Astrocyte (in vitro differentiated cells and primary cell): ENCODE data around the gene ILF3. TPM values are rescaled to one million over a fixed set of nuclear protein-coding genes. Genes with fewer than 3 reads are reported as not detected.

Experiments used
- DNase-seq: peaks from one replicate; pipeline ENCODE4 v3.0.0-alpha.2; 2010; ENCODE audit warnings: low read depth
- FAIRE-seq: peaks from 2 replicates; lab custom pipeline; 2011; peaks lifted over from hg19 to GRCh38; lab: Jason Lieb, UNC
- H2AFZ ChIP-seq: 2 replicates; pipeline ENCODE4 v1.6.0; 2012; ENCODE audit warnings: low read depth, low read length, inconsistent platforms
- H3K27ac ChIP-seq: 2 replicates; pipeline ENCODE4 v1.5.1; 2011; ENCODE audit warnings: low read depth, low read length, inconsistent platforms
- H3K27me3 ChIP-seq: 2 replicates; pipeline ENCODE4 v1.6.0; 2011; ENCODE audit warnings: low read length, inconsistent platforms; ENCODE audit not compliant: insufficient read depth
- H3K36me3 ChIP-seq: 2 replicates; pipeline ENCODE4 v1.5.1; 2011; ENCODE audit warnings: low read length, inconsistent platforms; ENCODE audit not compliant: insufficient read depth
- H3K4me1 ChIP-seq: 2 replicates; pipeline ENCODE4 v1.5.1; 2011; ENCODE audit warnings: low read length, inconsistent platforms; ENCODE audit not compliant: insufficient read depth
- H3K4me2 ChIP-seq: 2 replicates; pipeline ENCODE4 v1.6.0; 2012; ENCODE audit warnings: low read length, inconsistent platforms
- H3K4me3 ChIP-seq: 2 replicates; pipeline ENCODE4 v1.5.1; 2011; ENCODE audit warnings: low read depth, mild to moderate bottlenecking, low read length, inconsistent platforms; ENCODE audit not compliant: insufficient read depth
- H3K79me2 ChIP-seq: 2 replicates; pipeline ENCODE4 v1.6.0; 2012; ENCODE audit warnings: mild to moderate bottlenecking, low read length, inconsistent platforms; ENCODE audit not compliant: insufficient read depth
- H3K9ac ChIP-seq: 2 replicates; pipeline ENCODE4 v1.6.0; 2012; ENCODE audit warnings: mild to moderate bottlenecking, low read length, inconsistent platforms
- H3K9me3 ChIP-seq: 2 replicates; pipeline ENCODE4 v1.5.1; 2012; ENCODE audit warnings: low read depth, mild to moderate bottlenecking, low read length, inconsistent platforms; ENCODE audit not compliant: insufficient read depth
- H4K20me1 ChIP-seq: 2 replicates; pipeline ENCODE4 v1.6.0; 2012; ENCODE audit warnings: low read length, inconsistent platforms; ENCODE audit not compliant: insufficient read depth
- H3K27ac Mint-ChIP-seq: one replicate; pipeline ENCODE4 v1.8.0; 2021; ENCODE audit warnings: mild to moderate bottlenecking, mixed read lengths; ENCODE audit not compliant: unreplicated experiment
- H3K27me3 Mint-ChIP-seq: one replicate; pipeline ENCODE4 v1.8.0; 2021; ENCODE audit warnings: low read depth, mixed read lengths; ENCODE audit not compliant: unreplicated experiment
- H3K36me3 Mint-ChIP-seq: one replicate; pipeline ENCODE4 v1.8.0; 2021; ENCODE audit warnings: low read depth, mixed read lengths; ENCODE audit not compliant: unreplicated experiment
- H3K4me1 Mint-ChIP-seq: one replicate; pipeline ENCODE4 v1.8.0; 2021; ENCODE audit warnings: low read depth, mixed read lengths; ENCODE audit not compliant: unreplicated experiment
- H3K4me3 Mint-ChIP-seq: one replicate; pipeline ENCODE4 v1.8.0; 2021; ENCODE audit warnings: mild to moderate bottlenecking, moderate library complexity, mixed read lengths; ENCODE audit not compliant: unreplicated experiment
- H3K9me3 Mint-ChIP-seq: one replicate; pipeline ENCODE4 v1.8.0; 2021; ENCODE audit warnings: mild to moderate bottlenecking, mixed read lengths; ENCODE audit not compliant: unreplicated experiment
- EZH2 ChIP-seq: IDR thresholded peaks from 2 replicates; pipeline ENCODE4 v1.6.1; 2012; ENCODE audit warnings: mild to moderate bottlenecking, low read length, inconsistent platforms; ENCODE audit not compliant: insufficient read depth
- total RNA-seq: library from RNA; stranded (reverse); gene quantifications from 2 replicates; pipeline ENCODE4 v1.2.1, GENCODE V29; 2021
- TF ChIP-seq, protein P1 (sequence below): IDR thresholded peaks from 2 replicates; pipeline ENCODE4 v1.5.1; 2011; ENCODE audit warnings: low read depth, mild to moderate bottlenecking, inconsistent platforms, low read length, moderate library complexity; ENCODE audit not compliant: insufficient read depth

The ILF3 gene
- total RNA-seq, 1 donor from 2014 or later, result 244 TPM

DNA sequence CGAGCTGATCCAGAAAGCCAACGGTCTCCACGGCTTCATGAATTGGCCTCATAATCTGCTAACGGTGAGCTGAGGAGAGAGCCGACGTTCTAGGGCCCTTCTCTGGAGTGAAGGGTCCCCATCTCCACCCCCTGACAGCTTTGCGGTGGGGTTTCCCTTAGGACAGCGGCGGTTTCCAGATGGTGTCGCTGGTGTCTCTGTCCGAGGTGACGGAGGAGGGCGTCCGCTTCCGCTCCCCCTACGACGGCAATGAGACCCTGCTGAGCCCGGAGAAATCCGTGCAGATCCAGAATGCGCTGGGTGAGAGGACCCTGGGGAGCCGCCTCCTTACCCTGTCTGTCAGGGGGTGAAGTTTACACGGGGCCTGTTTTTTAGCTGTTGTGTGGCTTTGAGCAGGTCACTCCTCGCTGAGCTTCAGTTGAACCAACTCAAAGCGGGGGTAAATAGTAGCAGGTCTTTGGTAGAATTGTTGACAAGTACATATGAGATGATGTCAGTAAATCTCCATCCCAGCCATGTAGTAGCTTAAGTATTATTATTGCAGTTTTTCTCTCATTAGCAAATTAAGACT, 47.9 kb downstream of the ILF3 start:
- peaks cover 4% of the 10 kb centered on the region for H3K4me1 ChIP-seq
- H3K27ac ChIP-seq, result peak overlapping the region; percentile 58
- TF ChIP-seq, protein P1, sequence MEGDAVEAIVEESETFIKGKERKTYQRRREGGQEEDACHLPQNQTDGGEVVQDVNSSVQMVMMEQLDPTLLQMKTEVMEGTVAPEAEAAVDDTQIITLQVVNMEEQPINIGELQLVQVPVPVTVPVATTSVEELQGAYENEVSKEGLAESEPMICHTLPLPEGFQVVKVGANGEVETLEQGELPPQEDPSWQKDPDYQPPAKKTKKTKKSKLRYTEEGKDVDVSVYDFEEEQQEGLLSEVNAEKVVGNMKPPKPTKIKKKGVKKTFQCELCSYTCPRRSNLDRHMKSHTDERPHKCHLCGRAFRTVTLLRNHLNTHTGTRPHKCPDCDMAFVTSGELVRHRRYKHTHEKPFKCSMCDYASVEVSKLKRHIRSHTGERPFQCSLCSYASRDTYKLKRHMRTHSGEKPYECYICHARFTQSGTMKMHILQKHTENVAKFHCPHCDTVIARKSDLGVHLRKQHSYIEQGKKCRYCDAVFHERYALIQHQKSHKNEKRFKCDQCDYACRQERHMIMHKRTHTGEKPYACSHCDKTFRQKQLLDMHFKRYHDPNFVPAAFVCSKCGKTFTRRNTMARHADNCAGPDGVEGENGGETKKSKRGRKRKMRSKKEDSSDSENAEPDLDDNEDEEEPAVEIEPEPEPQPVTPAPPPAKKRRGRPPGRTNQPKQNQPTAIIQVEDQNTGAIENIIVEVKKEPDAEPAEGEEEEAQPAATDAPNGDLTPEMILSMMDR, result no peak
- no peak for TF ChIP-seq EZH2
- H3K9me3 Mint-ChIP-seq, result no peaks in the 10 kb centered on the region
- peak overlapping the region; percentile 89 for H3K4me3 ChIP-seq
- peak overlapping the region; percentile 89 for H3K4me3 Mint-ChIP-seq
- no peaks in the 10 kb centered on the region for H3K36me3 Mint-ChIP-seq
- no peaks in the 10 kb centered on the region for H3K36me3 ChIP-seq
- peak overlapping the region; percentile 98 for H2AFZ ChIP-seq
- H3K9ac ChIP-seq, result peak overlapping the region; percentile 85
- no peaks in the 10 kb centered on the region for H3K27me3 ChIP-seq
- FAIRE-seq, result no peak
- no peaks in the 10 kb centered on the region for H4K20me1 ChIP-seq
- peaks cover 4% of the 10 kb centered on the region for H3K27me3 Mint-ChIP-seq
- peak overlapping the region; percentile 95 for H3K4me2 ChIP-seq
- DNase-seq, result no peak
- no peaks in the 10 kb centered on the region for H3K4me1 Mint-ChIP-seq
- peaks cover 4% of the 10 kb centered on the region for H3K79me2 ChIP-seq
- H3K27ac Mint-ChIP-seq, result no peak overlapping the region
- H3K9me3 ChIP-seq, result no peaks in the 10 kb centered on the region

DNA sequence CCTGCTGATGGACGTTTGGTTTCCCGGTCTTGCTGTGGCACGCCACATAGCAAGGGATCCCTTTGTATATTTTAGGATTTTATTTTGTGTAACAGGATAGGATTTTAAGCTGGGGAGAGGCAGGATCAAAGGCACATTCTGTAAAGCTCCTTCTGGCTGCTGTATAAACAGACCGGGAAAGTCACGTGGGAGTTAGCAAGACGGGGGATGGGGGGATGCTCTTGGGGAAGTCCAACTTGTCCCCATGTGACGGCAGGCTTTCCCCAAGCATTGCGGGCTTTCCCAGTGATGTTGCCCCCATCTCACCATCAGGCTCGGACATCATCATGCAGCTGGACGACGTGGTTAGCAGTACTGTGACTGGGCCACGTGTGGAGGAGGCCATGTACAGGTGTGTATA, 52.8 kb downstream of the ILF3 start:
- TF ChIP-seq, protein P1, result no peak
- TF ChIP-seq EZH2, result no peak
- H4K20me1 ChIP-seq, result no peaks in the 10 kb centered on the region
- H2AFZ ChIP-seq, result no peak overlapping the region
- H3K27ac Mint-ChIP-seq, result no peak overlapping the region
- FAIRE-seq (no peak), DNase-seq (no peak)
- H3K4me2 ChIP-seq, result no peak overlapping the region
- H3K4me3 Mint-ChIP-seq, result no peak overlapping the region
- no peak overlapping the region for H3K27ac ChIP-seq
- no peaks in the 10 kb centered on the region for H3K4me1 Mint-ChIP-seq
- H3K9me3 ChIP-seq, result no peaks in the 10 kb centered on the region
- no peak overlapping the region for H3K9ac ChIP-seq
- H3K27me3 ChIP-seq, result no peaks in the 10 kb centered on the region
- peaks cover 3% of the 10 kb centered on the region for H3K36me3 ChIP-seq
- H3K4me1 ChIP-seq, result peaks cover 3% of the 10 kb centered on the region
- no peak overlapping the region for H3K4me3 ChIP-seq
- no peaks in the 10 kb centered on the region for H3K9me3 Mint-ChIP-seq
- H3K36me3 Mint-ChIP-seq, result peaks cover 9% of the 10 kb centered on the region
- no peaks in the 10 kb centered on the region for H3K79me2 ChIP-seq
- H3K27me3 Mint-ChIP-seq, result no peaks in the 10 kb centered on the region

DNA sequence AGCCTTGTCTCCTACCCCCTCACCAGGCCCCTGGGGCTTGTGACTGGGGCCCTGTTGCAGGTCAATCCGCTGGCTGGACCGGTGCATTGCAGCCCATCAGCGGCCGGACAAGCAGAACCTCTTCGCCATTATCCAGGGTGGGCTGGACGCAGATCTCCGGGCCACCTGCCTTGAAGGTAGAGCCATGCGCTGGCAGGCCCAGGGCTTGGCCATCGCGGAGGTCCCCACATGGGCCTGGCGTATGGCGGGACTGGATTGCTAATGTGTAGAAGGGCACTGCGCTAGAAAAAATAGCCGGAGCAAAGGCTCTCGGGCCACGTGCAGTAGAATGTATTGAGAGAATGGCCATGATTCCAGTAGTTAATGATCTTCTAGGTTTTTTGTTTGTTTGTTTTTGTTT, 53.3 kb downstream of the ILF3 start:
- Histone ChIP-seq H3K79me2 (no peaks in the 10 kb centered on the region), H2AFZ (no peak overlapping the region), H3K4me3 (no peak overlapping the region), H3K9ac (no peak overlapping the region), H3K27ac (no peak overlapping the region), H4K20me1 (no peaks in the 10 kb centered on the region), H3K4me2 (no peak overlapping the region), H3K4me1 (no peaks in the 10 kb centered on the region), H3K36me3 (peaks cover 3% of the 10 kb centered on the region), H3K9me3 (no peaks in the 10 kb centered on the region), H3K27me3 (no peaks in the 10 kb centered on the region)
- Mint-ChIP-seq H3K4me3 (no peak overlapping the region), H3K27me3 (no peaks in the 10 kb centered on the region), H3K36me3 (peaks cover 9% of the 10 kb centered on the region), H3K9me3 (no peaks in the 10 kb centered on the region), H3K27ac (no peak overlapping the region), H3K4me1 (no peaks in the 10 kb centered on the region)
- TF ChIP-seq, protein P1, result no peak
- no peak for TF ChIP-seq EZH2
- DNase-seq (no peak), FAIRE-seq (no peak)
